Testis (tissue), 3 donors: Measurements from ENCODE around the gene IFIT3. TPM values are rescaled to one million over a fixed set of nuclear protein-coding genes. Genes with fewer than 3 reads are reported as not detected.

Source experiments
- DNase-seq: peaks from one replicate; pipeline ENCODE4 v3.0.0-alpha.2; 2019
- H3K27ac ChIP-seq, 2 donors: fragments of 200-600 bp; sonication (generic); one replicate each; pipeline ENCODE4 v1.5.1; 2019
- H3K27me3 ChIP-seq: fragments of 200-600 bp; sonication (generic); one replicate; pipeline ENCODE4 v1.5.1; 2019
- H3K36me3 ChIP-seq: fragments of 200-600 bp; sonication (generic); one replicate; pipeline ENCODE4 v1.5.1; 2017; ENCODE audit warnings: low read depth; ENCODE audit errors: missing control alignments
- H3K4me1 ChIP-seq: fragments of 200-600 bp; sonication (generic); one replicate; pipeline ENCODE4 v1.5.1; 2019
- H3K4me3 ChIP-seq, 2 donors: fragments of 200-600 bp; sonication (generic); one replicate each; pipeline ENCODE4 v1.5.1; 2017 to 2019
- H3K9me3 ChIP-seq: fragments of 200-600 bp; sonication (generic); one replicate; pipeline ENCODE4 v1.5.1; 2017
- CTCF ChIP-seq, 3 experiments: fragments of 450-650 bp in 2 of 3; fragments of 200-600 bp in 1 of 3; sonication (generic) in 1 of 3; IDR thresholded peaks; one replicate each; pipeline ENCODE4 v1.5.1; 2016 to 2019; ENCODE audit warnings: antibody characterized with exemption in 3 of 3, mild to moderate bottlenecking in 2 of 3, moderate library complexity in 1 of 3
- POLR2A ChIP-seq: fragments of 450-650 bp; IDR thresholded peaks from one replicate; pipeline ENCODE4 v1.6.1; 2017; ENCODE audit warnings: antibody characterized with exemption, mild to moderate bottlenecking, moderate library complexity
- WGBS, 2 donors: methylation state at CpG; one replicate each; pipeline ENCODE4 v1.1.5; 2018; 5-methylcytosine and 5-hydroxymethylcytosine counted together
- intact Hi-C: fragments of 100-400 bp; cut with DNase I; formaldehyde crosslinking; loops from one replicate; pipeline ENCODE4 v1.15.1; 2023; ENCODE audit warnings: low total_unique reads
- polyA plus RNA-seq: library from polyadenylated mRNA; stranded (reverse); fragments of 350-450 nt; fragmentation: Illumina TruSeq; extraction: RNeasy Lipid Tissue Mini Kit (QIAGEN cat#74804); gene quantifications from one replicate; pipeline ENCODE4 v1.2.3, GENCODE V29; 2014; ENCODE audit warnings: low read depth, low replicate concordance; ENCODE audit not compliant: insufficient read depth
- total RNA-seq, 2 donors: library from RNA; depleted of rRNA; stranded (reverse); fragments of >200 nt; gene quantifications; one replicate each; pipeline ENCODE4 v1.2.3, GENCODE V29; 2016

IFIT3 gene
- total and polyA plus RNA-seq, 3 donors from 2014 or later = 5.4 to 10.6 (median 6.9) TPM

- H3K27ac ChIP-seq = no peak overlapping the region
- H3K27me3 ChIP-seq = no peaks in the 10 kb centered on the region
- no peaks in the 10 kb centered on the region for H3K4me1 ChIP-seq
- intact Hi-C loops = no loop called here
- TF ChIP-seq POLR2A = no peak
- TF ChIP-seq CTCF (IDR thresholded peaks at IDR 0.05) = no peak
- H3K9me3 ChIP-seq = no peaks in the 10 kb centered on the region
- H3K4me3 ChIP-seq = no peak overlapping the region
- WGBS, 2 donors = 93 to 97% methylated on average over 2 of the region's 2 CpGs
- no peak for DNase-seq
- no peaks in the 10 kb centered on the region for H3K36me3 ChIP-seq
Observed at GRCh38 chr10:89357975-89358374, 30.2 kb downstream of the IFIT3 start.

- Histone ChIP-seq H3K27me3 (no peaks in the 10 kb centered on the region), H3K9me3 (no peaks in the 10 kb centered on the region), H3K27ac (no peak overlapping the region), H3K4me3 (no peak overlapping the region), H3K4me1 (no peaks in the 10 kb centered on the region), H3K36me3 (no peaks in the 10 kb centered on the region)
- intact Hi-C loops = no loop called here
- TF ChIP-seq CTCF (IDR thresholded peaks at IDR 0.05) (no peak), POLR2A (no peak)
- no peak for DNase-seq
Observed at GRCh38 chr10:89360157-89360556, 32.4 kb downstream of the IFIT3 start.

- no peak for DNase-seq
- Histone ChIP-seq H3K4me1 (peaks cover 9% of the 10 kb centered on the region), H3K27ac (no peak overlapping the region), H3K4me3 (no peak overlapping the region), H3K9me3 (no peaks in the 10 kb centered on the region), H3K36me3 (no peaks in the 10 kb centered on the region), H3K27me3 (no peaks in the 10 kb centered on the region)
- intact Hi-C loops = no loop called here
- TF ChIP-seq POLR2A (no peak), CTCF (IDR thresholded peaks at IDR 0.05) (no peak)
Observed at GRCh38 chr10:89362929-89363328, 35.1 kb downstream of the IFIT3 start.

GRCh38 chr10:89363729-89364442 lies 36.1 kb downstream of the IFIT3 start:
- DNase-seq = no peak
- H3K36me3 ChIP-seq = no peaks in the 10 kb centered on the region
- no peaks in the 10 kb centered on the region for H3K9me3 ChIP-seq
- intact Hi-C loops = no loop called here
- peaks cover 13% of the 10 kb centered on the region for H3K4me1 ChIP-seq
- H3K27me3 ChIP-seq = no peaks in the 10 kb centered on the region
- H3K4me3 ChIP-seq = no peak overlapping the region
- no peak overlapping the region for H3K27ac ChIP-seq
- WGBS, 2 donors = 85% methylated on average over 6 of the region's 6 CpGs
- TF ChIP-seq CTCF (IDR thresholded peaks at IDR 0.05) = no peak
- no peak for TF ChIP-seq POLR2A

GRCh38 chr10:89364531-89364930 lies 36.7 kb downstream of the IFIT3 start:
- Histone ChIP-seq H3K36me3 (no peaks in the 10 kb centered on the region), H3K27me3 (no peaks in the 10 kb centered on the region), H3K4me1 (peaks cover 13% of the 10 kb centered on the region), H3K9me3 (no peaks in the 10 kb centered on the region), H3K4me3 (no peak overlapping the region), H3K27ac (no peak overlapping the region)
- intact Hi-C loops = no loop called here
- 82 to 98% methylated on average over 1 of the region's 1 CpG for WGBS, 2 donors
- TF ChIP-seq CTCF (IDR thresholded peaks at IDR 0.05) (no peak), POLR2A (no peak)
- DNase-seq = no peak
